Measurements from ENCODE around the gene RECQL.

DNA sequence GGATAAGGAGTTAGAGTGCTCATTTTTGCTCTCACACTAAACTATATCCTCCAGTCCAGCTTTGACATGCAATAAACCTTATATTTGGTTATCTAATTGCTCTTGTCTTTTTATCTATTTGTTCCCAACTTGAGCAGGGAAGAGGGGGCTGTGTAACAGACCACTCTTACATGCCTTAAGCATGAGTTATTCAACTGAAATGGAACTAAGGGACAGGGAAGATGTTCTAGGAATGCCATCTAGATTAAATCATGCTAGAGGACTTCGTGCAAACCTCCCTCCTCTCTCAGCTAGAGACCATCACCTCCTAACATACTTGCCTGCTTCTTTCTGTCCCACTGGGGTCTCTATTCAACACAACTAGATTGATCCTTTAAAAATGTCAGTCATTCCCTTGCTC is 45.3 kb upstream of the RECQL start:
- TF ChIP-seq, protein P1, sequence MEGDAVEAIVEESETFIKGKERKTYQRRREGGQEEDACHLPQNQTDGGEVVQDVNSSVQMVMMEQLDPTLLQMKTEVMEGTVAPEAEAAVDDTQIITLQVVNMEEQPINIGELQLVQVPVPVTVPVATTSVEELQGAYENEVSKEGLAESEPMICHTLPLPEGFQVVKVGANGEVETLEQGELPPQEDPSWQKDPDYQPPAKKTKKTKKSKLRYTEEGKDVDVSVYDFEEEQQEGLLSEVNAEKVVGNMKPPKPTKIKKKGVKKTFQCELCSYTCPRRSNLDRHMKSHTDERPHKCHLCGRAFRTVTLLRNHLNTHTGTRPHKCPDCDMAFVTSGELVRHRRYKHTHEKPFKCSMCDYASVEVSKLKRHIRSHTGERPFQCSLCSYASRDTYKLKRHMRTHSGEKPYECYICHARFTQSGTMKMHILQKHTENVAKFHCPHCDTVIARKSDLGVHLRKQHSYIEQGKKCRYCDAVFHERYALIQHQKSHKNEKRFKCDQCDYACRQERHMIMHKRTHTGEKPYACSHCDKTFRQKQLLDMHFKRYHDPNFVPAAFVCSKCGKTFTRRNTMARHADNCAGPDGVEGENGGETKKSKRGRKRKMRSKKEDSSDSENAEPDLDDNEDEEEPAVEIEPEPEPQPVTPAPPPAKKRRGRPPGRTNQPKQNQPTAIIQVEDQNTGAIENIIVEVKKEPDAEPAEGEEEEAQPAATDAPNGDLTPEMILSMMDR (IDR thresholded peaks at IDR 0.05; ENCODE audit: borderline replicate concordance, extremely low read depth, low read length, poor library complexity, severe bottlenecking) = no peak
- TF ChIP-seq EZH2 (IDR thresholded peaks at IDR 0.05; ENCODE audit: borderline replicate concordance, low read depth, low read length, severe bottlenecking) = no peak

Measured in DND-41 (cell line).